ENCODE results near the gene PLEKHO2.

DNA sequence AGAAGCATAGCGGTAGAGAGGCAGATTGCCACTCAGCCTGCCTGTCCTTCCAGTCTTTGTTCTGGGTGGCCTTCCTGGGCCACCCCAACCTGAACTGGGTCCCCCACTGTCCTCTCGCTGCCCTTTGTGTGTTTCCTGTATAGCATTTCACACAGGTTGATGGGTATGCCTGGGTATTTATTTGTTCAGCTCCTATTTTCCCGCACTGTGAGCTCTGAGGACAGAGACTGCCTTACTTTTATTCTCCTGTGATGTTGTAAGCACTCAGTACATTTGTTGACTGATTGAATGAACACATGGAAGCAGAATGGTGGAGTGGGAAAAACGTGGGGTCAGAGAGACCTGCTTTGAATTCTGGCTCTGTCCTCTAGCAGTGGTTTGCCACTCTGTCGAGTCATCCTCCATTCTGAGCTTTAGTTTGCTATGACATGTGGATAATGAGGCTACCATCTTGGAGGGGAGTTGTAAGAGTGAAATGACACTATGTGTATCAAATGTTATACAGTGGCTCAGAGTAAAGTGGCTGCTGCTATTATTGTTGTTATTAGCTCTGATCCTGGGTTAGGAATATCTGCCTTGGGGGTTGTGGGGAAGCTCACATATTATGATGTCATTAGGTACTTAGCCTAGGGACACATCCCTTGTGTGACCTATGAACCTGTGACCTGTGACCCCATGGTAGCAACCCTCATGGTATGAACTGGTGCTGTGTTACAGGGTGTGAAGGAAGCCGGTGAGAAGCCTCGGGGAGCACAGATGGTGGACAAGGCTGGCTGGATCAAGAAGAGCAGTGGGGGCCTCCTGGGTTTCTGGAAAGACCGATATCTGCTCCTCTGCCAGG is 6.4 kb downstream of the PLEKHO2 start:
- TF ChIP-seq, protein P1, sequence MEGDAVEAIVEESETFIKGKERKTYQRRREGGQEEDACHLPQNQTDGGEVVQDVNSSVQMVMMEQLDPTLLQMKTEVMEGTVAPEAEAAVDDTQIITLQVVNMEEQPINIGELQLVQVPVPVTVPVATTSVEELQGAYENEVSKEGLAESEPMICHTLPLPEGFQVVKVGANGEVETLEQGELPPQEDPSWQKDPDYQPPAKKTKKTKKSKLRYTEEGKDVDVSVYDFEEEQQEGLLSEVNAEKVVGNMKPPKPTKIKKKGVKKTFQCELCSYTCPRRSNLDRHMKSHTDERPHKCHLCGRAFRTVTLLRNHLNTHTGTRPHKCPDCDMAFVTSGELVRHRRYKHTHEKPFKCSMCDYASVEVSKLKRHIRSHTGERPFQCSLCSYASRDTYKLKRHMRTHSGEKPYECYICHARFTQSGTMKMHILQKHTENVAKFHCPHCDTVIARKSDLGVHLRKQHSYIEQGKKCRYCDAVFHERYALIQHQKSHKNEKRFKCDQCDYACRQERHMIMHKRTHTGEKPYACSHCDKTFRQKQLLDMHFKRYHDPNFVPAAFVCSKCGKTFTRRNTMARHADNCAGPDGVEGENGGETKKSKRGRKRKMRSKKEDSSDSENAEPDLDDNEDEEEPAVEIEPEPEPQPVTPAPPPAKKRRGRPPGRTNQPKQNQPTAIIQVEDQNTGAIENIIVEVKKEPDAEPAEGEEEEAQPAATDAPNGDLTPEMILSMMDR (IDR thresholded peaks at IDR 0.05; ENCODE audit: insufficient read depth, low read length, poor library complexity, severe bottlenecking), result no peak
- TF ChIP-seq EZH2phosphoT487 (conservative IDR thresholded peaks at IDR 0.05; ENCODE audit: low read length), result no peak
